Peyer's patch (tissue), 4 donors: ENCODE measurements around the gene LDLRAD4.

Experiments used
- CTCF ChIP-seq, 6 experiments: fragments of 450-650 bp in 4 of 6; fragments of 200-600 bp in 2 of 6; sonication (generic) in 1 of 6; IDR thresholded peaks; one replicate each; pipeline ENCODE4 v1.5.1; 2017 to 2019; ENCODE audit warnings: antibody characterized with exemption in 6 of 6, mild to moderate bottlenecking in 3 of 6, moderate library complexity in 1 of 6
- POLR2A ChIP-seq, 2 donors: fragments of 450-650 bp; IDR thresholded peaks; one replicate each; pipeline ENCODE4 v1.5.1; 2017; ENCODE audit warnings: antibody characterized with exemption in 2 of 2, mild to moderate bottlenecking in 2 of 2, moderate library complexity in 2 of 2

GRCh38 chr18:13536578-13536977 lies 318.0 kb downstream of the LDLRAD4 start:
- no peak for TF ChIP-seq POLR2A (IDR thresholded peaks at IDR 0.05)
- TF ChIP-seq CTCF (IDR thresholded peaks at IDR 0.05): no peak
